22Rv1 (cell line): ENCODE measurements around the gene RASD1.

Experiments
- ZFX ChIP-seq: fragments of 450-650 bp; IDR thresholded peaks from 2 replicates; pipeline ENCODE4 v1.6.1; 2017; ENCODE audit warnings: antibody characterized with exemption, borderline replicate concordance
- TF ChIP-seq, protein P1 (sequence below): fragments of 450-650 bp; IDR thresholded peaks from 2 replicates; pipeline ENCODE4 v1.5.1; 2017; ENCODE audit warnings: mild to moderate bottlenecking

DNA sequence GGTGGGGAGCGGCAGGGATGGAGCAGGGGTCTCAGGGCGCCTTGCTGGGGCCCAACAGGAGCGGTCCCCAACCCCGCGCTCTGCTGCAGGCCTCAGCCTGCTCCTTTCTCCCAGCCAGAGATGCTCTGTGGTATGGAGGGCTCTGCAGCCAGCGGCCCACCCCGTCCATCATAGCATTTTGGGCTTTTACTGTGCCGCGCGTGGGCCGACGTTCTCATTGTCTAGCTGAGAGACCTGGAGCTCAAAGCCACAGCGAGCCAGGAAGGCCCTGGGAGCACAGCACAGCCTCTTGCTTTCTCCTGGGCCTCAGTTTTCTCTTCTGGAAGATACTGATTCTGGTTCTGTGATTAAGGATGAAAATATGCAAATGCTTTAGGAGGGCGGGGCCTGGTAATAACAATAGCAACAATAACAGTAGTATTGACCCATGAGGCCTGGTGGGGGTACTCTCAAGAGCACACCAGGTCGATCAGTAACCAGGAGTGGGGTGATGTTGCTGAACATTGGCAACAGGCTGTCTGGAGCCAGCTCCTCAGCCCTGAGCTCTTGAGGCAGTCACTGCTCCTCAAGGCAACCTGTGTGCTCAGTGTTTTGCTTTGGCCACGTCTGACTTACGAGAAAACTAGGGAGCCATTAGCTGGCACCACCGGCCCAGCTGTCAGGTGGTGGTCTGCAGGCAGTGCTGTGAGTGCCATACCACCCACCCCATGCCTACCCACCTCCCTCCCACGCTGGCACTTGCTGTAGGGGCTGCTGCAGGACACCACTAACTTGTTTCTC lies 1.1 kb upstream of the RASD1 start:
- TF ChIP-seq, protein P1, sequence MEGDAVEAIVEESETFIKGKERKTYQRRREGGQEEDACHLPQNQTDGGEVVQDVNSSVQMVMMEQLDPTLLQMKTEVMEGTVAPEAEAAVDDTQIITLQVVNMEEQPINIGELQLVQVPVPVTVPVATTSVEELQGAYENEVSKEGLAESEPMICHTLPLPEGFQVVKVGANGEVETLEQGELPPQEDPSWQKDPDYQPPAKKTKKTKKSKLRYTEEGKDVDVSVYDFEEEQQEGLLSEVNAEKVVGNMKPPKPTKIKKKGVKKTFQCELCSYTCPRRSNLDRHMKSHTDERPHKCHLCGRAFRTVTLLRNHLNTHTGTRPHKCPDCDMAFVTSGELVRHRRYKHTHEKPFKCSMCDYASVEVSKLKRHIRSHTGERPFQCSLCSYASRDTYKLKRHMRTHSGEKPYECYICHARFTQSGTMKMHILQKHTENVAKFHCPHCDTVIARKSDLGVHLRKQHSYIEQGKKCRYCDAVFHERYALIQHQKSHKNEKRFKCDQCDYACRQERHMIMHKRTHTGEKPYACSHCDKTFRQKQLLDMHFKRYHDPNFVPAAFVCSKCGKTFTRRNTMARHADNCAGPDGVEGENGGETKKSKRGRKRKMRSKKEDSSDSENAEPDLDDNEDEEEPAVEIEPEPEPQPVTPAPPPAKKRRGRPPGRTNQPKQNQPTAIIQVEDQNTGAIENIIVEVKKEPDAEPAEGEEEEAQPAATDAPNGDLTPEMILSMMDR, result peak; percentile 72
- TF ChIP-seq ZFX, result no peak
